HepG2 (cell line): ENCODE data around the gene PDIA5.

Source experiments
- CC2D1A ChIP-seq: sonication (generic); formaldehyde crosslinking; IDR thresholded peaks from 2 replicates; pipeline ENCODE4 v1.8.1; 2023; ENCODE audit warnings: mild to moderate bottlenecking, missing genetic modification reagents
- CHCHD3 ChIP-seq: sonication (generic); formaldehyde crosslinking; IDR thresholded peaks from 2 replicates; pipeline ENCODE4 v1.8.0; 2022; ENCODE audit warnings: mild to moderate bottlenecking, missing genetic modification reagents, moderate library complexity
- EP300 ChIP-seq, 3 experiments: sonication (generic) in 1 of 3; formaldehyde crosslinking in 1 of 3; IDR thresholded peaks; 2 replicates each; pipeline versions ENCODE4 v1.5.1 to v1.6.1; 2011 to 2020; ENCODE audit warnings: low read depth in 2 of 3, low read length in 2 of 3, borderline replicate concordance in 1 of 3, improper control_type of control experiment in 1 of 3, mild to moderate bottlenecking in 1 of 3, missing genetic modification reagents in 1 of 3, moderate library complexity in 1 of 3
- JUN ChIP-seq: sonication (generic); formaldehyde crosslinking; IDR thresholded peaks from 2 replicates; pipeline ENCODE4 v1.4.0; 2020; ENCODE audit warnings: mild to moderate bottlenecking, missing genetic modification reagents
- ZFAT ChIP-seq: sonication (generic); formaldehyde crosslinking; conservative IDR thresholded peaks from 2 replicates; pipeline ENCODE4 v1.8.1; 2023; ENCODE audit warnings: missing genetic modification reagents, inconsistent platforms
- TF ChIP-seq, protein P1 (sequence below): sonication (generic); formaldehyde crosslinking; IDR thresholded peaks from 2 replicates; pipeline ENCODE4 v1.4.0; 2020; ENCODE audit warnings: missing genetic modification reagents, borderline replicate concordance

DNA sequence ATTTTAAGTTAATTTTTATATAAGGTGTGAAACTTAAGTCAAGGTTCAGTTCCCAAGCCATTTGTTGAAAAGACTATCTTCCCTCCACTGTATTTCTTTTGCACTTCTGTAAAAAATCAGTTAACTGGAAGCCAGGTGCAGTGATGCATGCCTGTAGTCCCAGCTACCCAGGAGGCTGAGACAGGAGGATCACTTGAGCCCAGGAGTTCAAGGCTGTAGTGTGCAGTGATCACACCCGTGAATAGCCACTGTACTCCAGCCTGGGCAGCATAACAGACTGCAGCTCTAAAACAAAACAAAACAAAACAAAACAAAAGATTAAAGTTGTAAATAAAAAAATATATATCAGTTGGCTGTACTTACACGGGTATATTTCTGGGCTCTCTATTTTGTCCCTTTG, 101.8 kb downstream of the PDIA5 start:
- no peak for TF ChIP-seq CHCHD3 (CRISPR knock-in tag)
- TF ChIP-seq, protein P1, sequence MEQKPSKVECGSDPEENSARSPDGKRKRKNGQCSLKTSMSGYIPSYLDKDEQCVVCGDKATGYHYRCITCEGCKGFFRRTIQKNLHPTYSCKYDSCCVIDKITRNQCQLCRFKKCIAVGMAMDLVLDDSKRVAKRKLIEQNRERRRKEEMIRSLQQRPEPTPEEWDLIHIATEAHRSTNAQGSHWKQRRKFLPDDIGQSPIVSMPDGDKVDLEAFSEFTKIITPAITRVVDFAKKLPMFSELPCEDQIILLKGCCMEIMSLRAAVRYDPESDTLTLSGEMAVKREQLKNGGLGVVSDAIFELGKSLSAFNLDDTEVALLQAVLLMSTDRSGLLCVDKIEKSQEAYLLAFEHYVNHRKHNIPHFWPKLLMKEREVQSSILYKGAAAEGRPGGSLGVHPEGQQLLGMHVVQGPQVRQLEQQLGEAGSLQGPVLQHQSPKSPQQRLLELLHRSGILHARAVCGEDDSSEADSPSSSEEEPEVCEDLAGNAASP (CRISPR knock-in tag) = no peak
- no peak for TF ChIP-seq ZFAT (CRISPR knock-in tag)
- TF ChIP-seq CC2D1A (CRISPR knock-in tag) = no peak
- no peak for TF ChIP-seq EP300 (IDR thresholded peaks at IDR 0.05; ENCODE audit: low read depth in 2 of 2, low read length in 2 of 2)
- TF ChIP-seq EP300 (CRISPR knock-in tag; IDR thresholded peaks at IDR 0.05; ENCODE audit: borderline replicate concordance) = no peak
- no peak for TF ChIP-seq JUN
